Activated CD4-positive, CD25-positive, alpha-beta regulatory T cell treated with anti-CD3 and anti-CD28 coated beads, Interleukin-2, amount 50 U/mL, for 72 hours (primary cell): ENCODE results near the gene MAP3K10.
A peak's percentile ranks its signal among the peaks of the same experiment; 100 is the strongest.

ENCODE experiments used
- DNase-seq: peaks from one replicate; pipeline ENCODE4 v3.0.0; 2021

MAP3K10 gene

GRCh38 chr19:40175820-40176219 lies 15.4 kb upstream of the MAP3K10 start:
- DNase-seq: no peak

DNA sequence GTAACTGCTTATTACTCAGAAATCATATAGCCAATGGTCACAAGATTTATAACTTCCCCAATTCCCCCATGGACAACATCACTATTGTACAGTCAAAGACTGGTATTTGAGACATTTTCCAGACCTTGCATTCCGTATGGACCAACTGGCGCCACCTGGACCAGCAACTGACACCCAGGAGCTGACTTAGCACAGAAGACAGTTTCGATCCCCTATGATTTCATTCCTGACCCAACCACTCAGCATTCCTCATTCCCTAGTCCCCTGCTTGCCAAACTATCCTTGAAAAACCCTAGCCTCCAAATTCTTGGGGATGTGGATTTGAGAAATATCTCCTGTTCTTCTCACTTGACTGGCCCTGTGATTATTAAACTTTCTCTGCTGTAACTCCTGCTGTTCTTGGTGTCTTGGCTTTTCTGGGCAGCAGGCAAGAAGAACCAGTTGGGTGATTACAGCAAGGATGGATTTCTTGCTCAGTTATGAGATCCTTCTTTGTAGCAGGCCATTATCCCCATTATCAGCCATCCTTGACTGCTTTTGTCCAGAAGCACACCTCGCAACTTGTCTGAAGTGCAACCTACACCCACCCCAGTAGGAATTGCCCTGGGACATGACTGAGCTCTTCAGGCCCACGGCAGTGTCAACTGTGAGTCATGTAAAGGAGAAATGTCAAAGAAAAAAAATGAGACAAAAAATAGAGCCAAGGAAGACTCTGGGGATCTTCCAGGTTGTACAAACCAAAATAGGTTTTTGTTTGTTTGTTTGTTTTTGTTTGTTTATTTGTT lies 13.7 kb upstream of the MAP3K10 start:
- DNase-seq: no peak

GRCh38 chr19:40178756-40179155 lies 12.5 kb upstream of the MAP3K10 start:
- DNase-seq: no peak

- DNase-seq: no peak
Measured at GRCh38 chr19:40184273-40184672, 7.0 kb upstream of the MAP3K10 start.

DNA sequence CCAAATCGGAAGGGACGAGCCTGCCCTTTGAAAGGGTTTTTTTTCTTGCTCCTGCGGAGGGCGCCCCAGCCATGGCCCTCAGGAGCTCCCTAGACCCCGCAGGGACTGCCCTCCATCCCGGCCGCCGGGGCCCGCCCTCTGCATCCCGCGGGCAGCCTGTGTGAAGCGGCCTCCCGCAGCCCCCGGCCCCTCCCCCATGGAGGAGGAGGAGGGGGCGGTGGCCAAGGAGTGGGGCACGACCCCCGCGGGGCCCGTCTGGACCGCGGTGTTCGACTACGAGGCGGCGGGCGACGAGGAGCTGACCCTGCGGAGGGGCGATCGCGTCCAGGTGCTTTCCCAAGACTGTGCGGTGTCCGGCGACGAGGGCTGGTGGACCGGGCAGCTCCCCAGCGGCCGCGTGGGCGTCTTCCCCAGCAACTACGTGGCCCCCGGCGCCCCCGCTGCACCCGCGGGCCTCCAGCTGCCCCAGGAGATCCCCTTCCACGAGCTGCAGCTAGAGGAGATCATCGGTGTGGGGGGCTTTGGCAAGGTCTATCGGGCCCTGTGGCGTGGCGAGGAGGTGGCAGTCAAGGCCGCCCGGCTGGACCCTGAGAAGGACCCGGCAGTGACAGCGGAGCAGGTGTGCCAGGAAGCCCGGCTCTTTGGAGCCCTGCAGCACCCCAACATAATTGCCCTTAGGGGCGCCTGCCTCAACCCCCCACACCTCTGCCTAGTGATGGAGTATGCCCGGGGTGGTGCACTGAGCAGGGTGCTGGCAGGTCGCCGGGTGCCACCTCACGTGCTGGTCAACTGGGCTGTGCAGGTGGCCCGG lies 815 bp downstream of the MAP3K10 start:
- peak; percentile 41 for DNase-seq

GRCh38 chr19:40192758-40193586 lies 1.7 kb downstream of the MAP3K10 start:
- DNase-seq: no peak

DNA sequence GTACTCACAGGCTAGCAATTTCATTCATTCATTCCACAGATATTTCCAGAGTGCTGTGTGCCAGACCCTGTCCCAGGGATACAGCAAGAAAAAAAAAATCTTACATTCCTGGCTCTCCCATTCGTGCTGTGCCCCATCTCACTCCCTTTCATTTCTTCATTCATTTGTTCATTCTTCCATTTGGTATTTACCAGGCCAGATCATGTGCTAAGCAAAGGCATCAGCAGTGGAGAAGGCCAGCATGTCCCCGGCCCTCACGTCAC lies 2.3 kb downstream of the MAP3K10 start:
- no peak for DNase-seq

GRCh38 chr19:40198272-40198990 lies 7.2 kb downstream of the MAP3K10 start:
- DNase-seq: no peak

GRCh38 chr19:40200341-40201099 lies 9.3 kb downstream of the MAP3K10 start:
- DNase-seq: no peak

DNA sequence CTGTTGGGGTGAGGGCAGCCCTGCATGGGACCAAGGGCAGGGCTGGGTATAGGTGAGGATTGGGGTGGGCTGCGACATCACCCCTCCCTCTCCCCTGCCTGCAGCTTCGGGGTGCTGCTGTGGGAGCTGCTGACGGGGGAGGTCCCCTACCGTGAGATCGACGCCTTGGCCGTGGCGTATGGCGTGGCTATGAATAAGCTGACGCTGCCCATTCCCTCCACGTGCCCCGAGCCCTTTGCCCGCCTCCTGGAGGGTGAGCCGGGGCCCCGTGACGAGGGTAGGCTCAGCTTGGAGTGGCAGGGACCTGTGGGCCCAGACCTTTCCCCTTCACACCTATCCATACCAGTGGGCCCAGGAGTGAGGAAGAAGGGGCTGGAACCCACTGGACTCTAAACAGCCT lies 13.2 kb downstream of the MAP3K10 start:
- DNase-seq: no peak

GRCh38 chr19:40205760-40206159 lies 14.5 kb downstream of the MAP3K10 start:
- DNase-seq: no peak

GRCh38 chr19:40208602-40209001 lies 17.4 kb downstream of the MAP3K10 start:
- DNase-seq: no peak

DNA sequence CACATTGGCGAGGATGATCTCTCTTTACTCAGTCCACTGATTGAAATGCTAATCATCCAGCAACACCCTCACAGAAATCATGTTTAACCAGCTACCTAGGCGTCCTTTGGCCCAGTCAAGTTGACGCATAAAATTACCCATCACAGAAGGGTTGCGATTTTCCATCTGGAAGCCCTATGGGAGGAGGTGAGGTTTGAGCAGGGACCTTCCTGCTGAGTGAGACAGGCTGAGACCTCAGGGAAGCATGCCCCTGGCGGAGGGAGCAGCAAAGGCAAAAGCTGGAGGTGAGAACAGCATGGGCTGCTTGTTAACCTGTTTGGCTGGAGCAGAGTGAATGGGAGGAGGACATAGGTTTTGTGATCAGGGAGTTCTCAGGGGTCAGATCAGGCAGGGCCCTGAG lies 19.7 kb downstream of the MAP3K10 start:
- no peak for DNase-seq

DNA sequence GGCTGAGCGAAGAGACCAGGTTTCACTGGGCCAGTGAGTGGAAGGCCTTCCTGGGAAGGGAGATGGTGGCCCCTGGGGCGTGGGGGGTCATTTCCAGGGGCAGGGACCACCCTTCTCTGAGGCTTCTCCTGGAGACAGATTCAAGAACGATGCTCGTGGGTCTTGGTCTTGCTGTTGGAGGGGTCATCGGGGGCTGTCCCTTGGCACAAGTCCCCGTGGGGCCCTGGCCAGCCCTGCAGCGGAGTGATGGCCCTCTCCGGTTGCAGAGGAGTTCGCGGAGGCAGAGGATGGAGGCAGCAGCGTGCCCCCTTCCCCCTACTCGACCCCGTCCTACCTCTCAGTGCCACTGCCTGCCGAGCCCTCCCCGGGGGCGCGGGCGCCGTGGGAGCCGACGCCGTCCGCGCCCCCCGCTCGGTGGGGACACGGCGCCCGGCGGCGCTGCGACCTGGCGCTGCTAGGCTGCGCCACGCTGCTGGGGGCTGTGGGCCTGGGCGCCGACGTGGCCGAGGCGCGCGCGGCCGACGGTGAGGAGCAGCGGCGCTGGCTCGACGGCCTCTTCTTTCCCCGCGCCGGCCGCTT lies 22.1 kb downstream of the MAP3K10 start:
- no peak for DNase-seq

DNA sequence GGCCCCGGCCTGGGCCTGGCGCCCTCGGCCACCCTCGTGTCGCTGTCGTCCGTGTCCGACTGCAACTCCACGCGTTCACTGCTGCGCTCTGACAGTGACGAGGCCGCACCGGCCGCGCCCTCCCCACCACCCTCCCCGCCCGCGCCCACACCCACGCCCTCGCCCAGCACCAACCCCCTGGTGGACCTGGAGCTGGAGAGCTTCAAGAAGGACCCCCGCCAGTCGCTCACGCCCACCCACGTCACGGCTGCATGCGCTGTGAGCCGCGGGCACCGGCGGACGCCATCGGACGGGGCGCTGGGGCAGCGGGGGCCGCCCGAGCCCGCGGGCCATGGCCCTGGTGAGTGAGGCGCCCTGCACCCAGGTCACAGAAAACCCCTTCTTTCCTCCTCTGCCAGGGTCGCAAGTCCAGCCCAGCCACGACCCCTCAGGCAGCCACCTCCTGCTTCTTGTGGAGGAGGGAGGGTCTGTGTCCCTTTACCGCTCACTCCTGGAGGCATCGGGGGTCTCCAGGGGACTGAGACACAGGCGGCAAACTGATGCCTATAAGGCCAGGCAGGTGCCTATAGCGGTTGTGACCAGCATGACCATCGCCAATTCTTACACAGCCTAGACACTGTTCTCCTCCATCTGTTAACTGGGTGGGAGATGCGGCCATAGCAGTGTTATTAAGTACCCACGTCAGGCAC lies 22.8 kb downstream of the MAP3K10 start:
- DNase-seq: no peak

DNA sequence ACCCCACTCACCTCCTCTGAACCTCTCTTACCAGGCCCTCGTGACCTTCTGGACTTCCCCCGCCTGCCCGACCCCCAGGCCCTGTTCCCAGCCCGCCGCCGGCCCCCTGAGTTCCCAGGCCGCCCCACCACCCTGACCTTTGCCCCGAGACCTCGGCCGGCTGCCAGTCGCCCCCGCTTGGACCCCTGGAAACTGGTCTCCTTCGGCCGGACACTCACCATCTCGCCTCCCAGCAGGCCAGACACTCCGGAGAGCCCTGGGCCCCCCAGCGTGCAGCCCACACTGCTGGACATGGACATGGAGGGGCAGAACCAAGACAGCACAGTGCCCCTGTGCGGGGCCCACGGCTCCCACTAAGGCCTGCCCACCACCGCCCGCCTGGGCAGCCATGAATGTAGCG lies 23.7 kb downstream of the MAP3K10 start:
- DNase-seq: no peak

DNA sequence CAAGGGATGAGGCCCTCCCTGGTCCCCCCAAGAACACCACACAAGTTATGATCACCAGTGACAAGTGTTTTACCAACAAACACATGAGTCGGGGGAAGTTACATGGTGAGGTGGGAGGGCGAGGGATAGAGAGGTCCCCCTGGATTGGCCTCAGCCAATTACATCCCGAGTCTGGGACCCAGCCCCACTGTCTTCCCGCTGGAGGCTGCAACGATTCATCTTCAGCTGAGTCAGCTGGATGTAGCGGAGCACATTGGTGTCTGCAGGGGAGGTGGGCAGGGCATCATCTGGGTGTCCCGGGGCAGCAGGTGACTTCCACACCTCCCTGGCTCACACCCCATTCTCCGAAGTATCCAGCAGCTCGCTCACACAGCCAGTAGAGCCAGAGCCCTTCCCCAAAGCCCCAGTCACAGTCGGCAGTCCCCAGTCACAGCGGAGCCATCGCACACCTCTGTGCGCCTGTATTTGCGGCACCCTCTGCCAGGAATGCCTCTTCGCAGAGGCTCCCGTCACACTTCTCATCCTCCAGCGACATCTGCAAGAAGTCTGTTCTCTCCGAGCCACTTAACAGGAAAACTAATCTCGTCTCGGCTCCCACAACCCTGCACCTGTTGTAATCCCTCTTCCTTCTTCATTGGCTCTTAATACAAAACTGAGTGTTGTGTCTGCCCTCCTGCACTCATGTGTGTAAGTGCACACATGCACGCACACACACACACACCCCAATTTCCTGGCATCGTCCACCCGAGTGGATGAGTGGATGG lies 25.0 kb downstream of the MAP3K10 start:
- no peak for DNase-seq

GRCh38 chr19:40216777-40217026 lies 25.5 kb downstream of the MAP3K10 start:
- no peak for DNase-seq

DNA sequence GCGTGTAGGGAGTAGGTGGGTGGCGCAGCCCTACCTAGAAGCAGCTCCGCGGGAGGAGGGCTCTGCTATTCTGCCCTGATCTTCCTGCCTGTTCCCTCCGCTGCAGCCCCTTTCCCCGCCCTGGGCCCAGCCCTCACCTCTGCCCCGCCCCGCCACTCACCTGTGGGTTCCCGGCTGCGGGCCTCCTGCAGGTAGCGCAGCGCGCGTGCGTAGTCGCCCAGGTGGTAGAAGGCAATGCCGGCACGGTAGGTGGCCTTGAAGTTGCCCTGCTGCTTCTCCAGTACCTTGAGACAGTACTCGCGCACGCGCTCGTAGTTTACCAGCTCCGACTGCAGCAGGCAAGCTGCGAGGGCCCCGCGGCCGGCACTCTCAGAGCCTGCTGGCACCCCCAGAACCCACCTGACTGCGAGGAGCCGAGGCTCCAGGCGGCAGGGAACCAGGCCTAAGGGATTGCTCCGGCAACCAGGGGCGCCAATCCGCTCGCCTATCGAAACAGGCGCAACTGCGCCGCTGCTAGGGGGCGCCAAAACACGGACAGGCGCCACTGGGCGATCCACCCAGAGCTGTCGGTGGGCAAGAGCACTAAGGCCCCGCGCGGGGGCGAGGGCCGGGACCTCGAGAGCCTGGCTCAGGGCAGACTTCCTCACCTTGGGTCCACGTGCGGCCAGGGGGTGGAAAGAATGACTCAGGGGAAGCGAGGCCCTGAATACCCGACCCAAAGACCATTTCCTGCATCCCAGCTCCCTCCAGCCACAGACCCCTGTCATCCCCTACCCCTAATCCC lies 26.0 kb downstream of the MAP3K10 start:
- DNase-seq: no peak
